Muscle layer of colon (tissue), 2 donors: ENCODE data around the gene TMEM80.
"Not testable (repeated sequence)": the region's sequence is repeated elsewhere in the genome, so short reads cannot be mapped to it uniquely, and the experiment has no call there.

Experiments
- H3K27ac ChIP-seq: one replicate; pipeline ENCODE4 v1.7.0; 2013; ENCODE audit warnings: low read depth, mild to moderate bottlenecking, low read length, moderate library complexity
- H3K27me3 ChIP-seq, 2 donors: one replicate each; pipeline ENCODE4 v1.7.0; 2013; ENCODE audit warnings: low read length in 2 of 2, mild to moderate bottlenecking in 2 of 2; ENCODE audit not compliant: insufficient read depth in 2 of 2, control insufficient read depth in 1 of 2
- H3K36me3 ChIP-seq: one replicate; pipeline ENCODE4 v1.7.0; 2013; ENCODE audit warnings: mild to moderate bottlenecking, low read length; ENCODE audit not compliant: insufficient read depth
- H3K4me1 ChIP-seq: one replicate; pipeline ENCODE4 v1.7.0; 2013; ENCODE audit warnings: mild to moderate bottlenecking, low read length; ENCODE audit not compliant: insufficient read depth
- H3K4me3 ChIP-seq, 2 donors: one replicate each; pipeline ENCODE4 v1.7.0; 2013; ENCODE audit warnings: low read length in 2 of 2, low read depth in 1 of 2, mild to moderate bottlenecking in 1 of 2, moderate library complexity in 1 of 2
- H3K9ac ChIP-seq: one replicate; pipeline ENCODE4 v1.7.0; 2013; ENCODE audit warnings: low read length
- H3K9me3 ChIP-seq: one replicate; pipeline ENCODE4 v1.7.0; 2013; ENCODE audit warnings: mild to moderate bottlenecking, low read length
- donor health status: abdominal sarcoma.
- donor health status: Adenocarcinoma of cecum.

TMEM80 gene

DNA sequence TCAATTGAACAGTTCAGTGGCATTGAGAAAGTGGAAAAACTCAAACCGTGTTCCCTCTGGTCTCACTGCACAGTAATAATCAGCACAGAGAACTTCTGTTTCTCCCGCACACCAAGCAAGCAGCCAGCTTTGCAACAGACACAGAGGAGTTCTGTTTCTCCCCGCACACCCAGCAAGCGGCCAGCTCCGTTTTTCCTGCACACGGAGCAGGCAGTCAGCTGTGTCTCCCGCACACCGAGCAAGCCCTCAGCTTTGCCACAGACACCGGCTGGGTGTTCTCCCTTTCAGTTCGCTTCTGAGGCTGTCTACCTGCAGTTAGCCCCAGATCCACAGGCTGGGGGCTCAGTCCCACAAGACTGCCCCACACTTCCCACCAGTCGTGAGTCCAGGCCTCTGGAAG lies 41.8 kb downstream of the TMEM80 start:
- H3K4me3 ChIP-seq = no peak overlapping the region
- H3K9me3 ChIP-seq = no peaks in the 10 kb centered on the region
- no peaks in the 10 kb centered on the region for H3K4me1 ChIP-seq
- no peaks in the 10 kb centered on the region for H3K27me3 ChIP-seq
- H3K27ac ChIP-seq = no peak overlapping the region
- H3K9ac ChIP-seq = no peak overlapping the region
- H3K36me3 ChIP-seq = no peaks in the 10 kb centered on the region

- not testable (repeated sequence) for H3K4me1 ChIP-seq, H3K9ac ChIP-seq, H3K27ac ChIP-seq, H3K4me3 ChIP-seq, H3K27me3 ChIP-seq, H3K9me3 ChIP-seq, H3K36me3 ChIP-seq
Measured at GRCh38 chr11:737899-738298, 42.3 kb downstream of the TMEM80 start.

GRCh38 chr11:742156-742546 lies 46.5 kb downstream of the TMEM80 start:
- H3K27ac ChIP-seq = no peak overlapping the region
- no peaks in the 10 kb centered on the region for H3K9me3 ChIP-seq
- no peak overlapping the region for H3K9ac ChIP-seq
- no peak overlapping the region for H3K4me3 ChIP-seq
- no peaks in the 10 kb centered on the region for H3K36me3 ChIP-seq
- peaks cover 6% of the 10 kb centered on the region for H3K4me1 ChIP-seq
- no peaks in the 10 kb centered on the region for H3K27me3 ChIP-seq

DNA sequence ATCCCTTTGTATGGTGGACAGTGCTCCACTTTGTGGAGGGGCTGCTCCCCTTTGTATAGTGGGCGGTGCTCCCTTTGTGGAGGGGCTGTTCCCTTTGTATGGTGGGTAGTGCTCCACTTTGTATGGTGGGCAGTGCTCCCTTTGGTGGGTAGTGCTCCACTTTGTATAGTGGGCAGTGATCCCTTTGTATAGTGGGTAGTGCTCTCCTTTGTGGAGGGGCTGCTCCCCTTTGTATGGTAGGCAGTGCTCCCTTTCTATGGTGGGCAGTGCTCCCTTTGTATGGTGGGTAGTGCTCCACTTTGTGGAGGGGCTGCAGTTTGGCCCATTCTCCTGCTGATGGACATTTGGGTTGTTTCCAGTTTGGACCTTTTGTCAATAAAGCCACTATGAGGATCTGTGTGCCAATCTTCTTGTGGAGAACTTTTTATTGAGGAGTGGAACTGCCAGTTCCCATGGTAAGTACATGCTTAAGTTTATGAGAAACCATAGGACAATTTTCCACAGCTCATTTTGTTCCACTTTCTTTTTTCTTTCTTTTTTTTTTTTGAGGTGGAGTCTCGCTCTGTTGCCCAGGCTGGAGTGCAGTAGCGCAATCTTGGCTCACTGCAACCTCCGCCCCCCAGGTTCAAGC lies 47.1 kb downstream of the TMEM80 start:
- no peaks in the 10 kb centered on the region for H3K27me3 ChIP-seq
- no peak overlapping the region for H3K4me3 ChIP-seq
- no peak overlapping the region for H3K9ac ChIP-seq
- no peaks in the 10 kb centered on the region for H3K36me3 ChIP-seq
- no peak overlapping the region for H3K27ac ChIP-seq
- no peaks in the 10 kb centered on the region for H3K9me3 ChIP-seq
- H3K4me1 ChIP-seq = peaks cover 6% of the 10 kb centered on the region

DNA sequence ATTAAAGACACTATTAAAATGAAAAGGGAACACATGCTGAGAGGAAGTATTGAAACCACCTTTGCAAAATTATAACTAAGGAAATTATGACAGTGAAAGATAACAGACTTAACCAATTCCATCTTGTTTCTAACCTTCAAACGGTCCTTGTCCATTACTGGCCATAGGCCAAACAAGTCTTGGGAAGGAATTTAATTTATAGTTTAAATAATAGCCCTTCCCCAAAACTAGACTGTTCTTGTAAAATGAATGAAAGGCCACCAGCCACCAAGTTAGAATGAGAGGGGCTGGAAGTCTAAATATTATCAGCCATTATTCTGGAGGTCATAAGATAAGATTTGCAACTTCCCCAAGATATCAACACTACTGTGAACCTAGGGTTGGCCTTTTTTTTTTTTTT lies 49.8 kb downstream of the TMEM80 start:
- Histone ChIP-seq H3K9ac (no peak overlapping the region), H3K27me3 (no peaks in the 10 kb centered on the region), H3K4me3 (no peak overlapping the region), H3K36me3 (no peaks in the 10 kb centered on the region), H3K9me3 (no peaks in the 10 kb centered on the region), H3K27ac (no peak overlapping the region), H3K4me1 (peaks cover 16% of the 10 kb centered on the region)

GRCh38 chr11:746289-747157 lies 50.9 kb downstream of the TMEM80 start:
- Histone ChIP-seq H3K27ac (peak overlapping the region; percentile 32), H3K4me3 (peak overlapping the region; percentile 71 to 80)

GRCh38 chr11:747158-748006 lies 51.8 kb downstream of the TMEM80 start, which contains the start of gene TALDO1:
TALDO1 (plus strand) TSS chr11:747464; CDS start chr11:747482, 18 bp downstream.
- peaks cover 16% of the 10 kb centered on the region for H3K4me1 ChIP-seq
- H3K27me3 ChIP-seq = no peaks in the 10 kb centered on the region
- H3K36me3 ChIP-seq = no peaks in the 10 kb centered on the region
- H3K4me3 ChIP-seq = peak within 1 kb of the TSS; percentile 71 to 80
- peak within 1 kb of the TSS; percentile 49 for H3K9ac ChIP-seq
- peak within 1 kb of the TSS; percentile 32 for H3K27ac ChIP-seq
- no peaks in the 10 kb centered on the region for H3K9me3 ChIP-seq

More at GRCh38 chr11:746289-747157, 50.9 kb downstream of the TMEM80 start:
- H3K9me3 ChIP-seq = no peaks in the 10 kb centered on the region
- H3K27me3 ChIP-seq = no peaks in the 10 kb centered on the region
- H3K9ac ChIP-seq = peak overlapping the region; percentile 49
- no peaks in the 10 kb centered on the region for H3K36me3 ChIP-seq
- peaks cover 16% of the 10 kb centered on the region for H3K4me1 ChIP-seq

GRCh38 chr11:748007-748359 lies 52.4 kb downstream of the TMEM80 start:
- Histone ChIP-seq H3K27ac (peak overlapping the region; percentile 32), H3K9ac (no peak overlapping the region), H3K36me3 (no peaks in the 10 kb centered on the region), H3K4me3 (peak overlapping the region; percentile 71 to 80), H3K4me1 (peaks cover 16% of the 10 kb centered on the region), H3K9me3 (no peaks in the 10 kb centered on the region), H3K27me3 (no peaks in the 10 kb centered on the region)

DNA sequence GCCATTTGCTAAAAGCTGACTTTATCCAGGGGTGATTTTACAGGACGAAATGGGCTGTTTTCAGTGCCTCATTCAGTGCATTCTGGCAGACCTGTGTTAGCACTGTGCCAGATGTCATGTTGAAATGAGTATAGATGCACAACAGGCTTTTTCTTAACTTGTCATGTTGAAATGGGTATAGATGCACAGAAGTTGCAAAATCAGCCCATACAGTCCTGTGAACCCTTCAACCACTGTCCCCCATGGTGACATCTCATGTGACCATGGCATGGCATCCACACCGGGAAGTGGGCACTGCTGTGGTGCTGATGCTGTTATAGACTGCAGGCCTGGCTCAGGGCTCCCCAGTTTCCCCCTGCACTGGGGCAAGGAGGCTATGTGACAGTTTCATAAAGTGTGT lies 54.1 kb downstream of the TMEM80 start:
- no peak overlapping the region for H3K4me3 ChIP-seq
- H3K9me3 ChIP-seq = no peaks in the 10 kb centered on the region
- H3K9ac ChIP-seq = no peak overlapping the region

More for the DNA sequence above, 54.1 kb downstream of the TMEM80 start:
- H3K27me3 ChIP-seq = no peaks in the 10 kb centered on the region
- H3K27ac ChIP-seq = no peak overlapping the region
- H3K4me1 ChIP-seq = peaks cover 16% of the 10 kb centered on the region
- no peaks in the 10 kb centered on the region for H3K36me3 ChIP-seq
